Measurements from ENCODE around the gene AKR1E2. TPM values are rescaled to one million over a fixed set of nuclear protein-coding genes. Genes with fewer than 3 reads are reported as not detected.

Gene AKR1E2
- total RNA-seq, 1 experiment from 2014 or later: 0.36 TPM

DNA sequence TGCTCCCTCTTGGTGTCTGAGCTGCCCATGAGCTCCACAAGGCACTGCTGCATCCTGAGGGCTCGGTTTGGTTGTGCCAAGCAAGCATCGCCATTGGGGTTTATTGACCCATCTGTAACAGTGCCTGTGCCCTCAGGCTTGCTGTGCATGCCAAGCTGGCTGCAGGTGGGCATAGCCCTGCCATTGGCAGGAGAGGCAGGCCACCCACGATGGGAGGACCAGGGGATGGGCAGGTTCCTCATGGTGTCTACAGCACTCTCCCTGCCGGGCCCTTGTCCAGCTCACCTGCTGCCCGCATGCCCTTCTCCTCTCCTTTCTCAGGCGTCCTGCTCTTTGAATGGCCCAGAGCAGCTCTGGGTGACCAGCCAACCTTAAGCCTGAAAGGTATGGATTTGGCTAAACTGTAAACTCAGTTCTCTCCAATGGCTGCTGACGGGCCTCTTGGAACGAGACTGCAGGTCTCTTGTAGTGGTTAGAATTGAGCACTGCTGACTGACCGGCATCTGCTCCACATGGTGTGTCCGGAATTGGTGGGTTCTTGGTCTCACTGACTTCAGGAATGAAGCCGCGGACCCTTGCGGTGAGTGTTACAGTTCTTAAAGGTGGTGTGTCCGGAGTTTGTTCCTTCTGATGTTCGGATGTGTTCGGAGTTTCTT is 17.6 kb downstream of the AKR1E2 start:
- Histone ChIP-seq H3K27me3 (ENCODE audit: low read length) (no peaks in the 10 kb centered on the region), H3K27ac (ENCODE audit: low read length) (no peak overlapping the region), H3K4me1 (ENCODE audit: insufficient read depth, low read length) (peaks cover 11% of the 10 kb centered on the region; the same call in 1 of the 2 replicates), H3F3A (ENCODE audit: low read length, unreplicated experiment) (no peaks in the 10 kb centered on the region), H4K20me1 (ENCODE audit: low read length) (no peaks in the 10 kb centered on the region), H3K4me3 (ENCODE audit: low read length) (no peak overlapping the region), H2AFZ (ENCODE audit: low read length) (no peak overlapping the region), H3K9me2 (replicated peaks; ENCODE audit: low read length) (no peaks in the 10 kb centered on the region), H3K9me3 (ENCODE audit: low read length) (no peaks in the 10 kb centered on the region), H3K79me2 (ENCODE audit: low read length) (no peaks in the 10 kb centered on the region), H3K9ac (ENCODE audit: low read length) (no peak overlapping the region), H3K36me3 (ENCODE audit: low read depth, low read length) (no peaks in the 10 kb centered on the region), H3K4me2 (ENCODE audit: low read length) (no peak overlapping the region)
- DNase-seq (no peak), ATAC-seq (no peak)
- no TSS peak for BruUV-seq (replicated peaks)
- CTCF ChIA-PET: no interaction called here
- intact Hi-C loops (cut with micrococcal nuclease): no loop called here
- POLR2A ChIA-PET (ENCODE audit: unreplicated experiment): no interaction called here
- TF ChIP-seq, protein P1, sequence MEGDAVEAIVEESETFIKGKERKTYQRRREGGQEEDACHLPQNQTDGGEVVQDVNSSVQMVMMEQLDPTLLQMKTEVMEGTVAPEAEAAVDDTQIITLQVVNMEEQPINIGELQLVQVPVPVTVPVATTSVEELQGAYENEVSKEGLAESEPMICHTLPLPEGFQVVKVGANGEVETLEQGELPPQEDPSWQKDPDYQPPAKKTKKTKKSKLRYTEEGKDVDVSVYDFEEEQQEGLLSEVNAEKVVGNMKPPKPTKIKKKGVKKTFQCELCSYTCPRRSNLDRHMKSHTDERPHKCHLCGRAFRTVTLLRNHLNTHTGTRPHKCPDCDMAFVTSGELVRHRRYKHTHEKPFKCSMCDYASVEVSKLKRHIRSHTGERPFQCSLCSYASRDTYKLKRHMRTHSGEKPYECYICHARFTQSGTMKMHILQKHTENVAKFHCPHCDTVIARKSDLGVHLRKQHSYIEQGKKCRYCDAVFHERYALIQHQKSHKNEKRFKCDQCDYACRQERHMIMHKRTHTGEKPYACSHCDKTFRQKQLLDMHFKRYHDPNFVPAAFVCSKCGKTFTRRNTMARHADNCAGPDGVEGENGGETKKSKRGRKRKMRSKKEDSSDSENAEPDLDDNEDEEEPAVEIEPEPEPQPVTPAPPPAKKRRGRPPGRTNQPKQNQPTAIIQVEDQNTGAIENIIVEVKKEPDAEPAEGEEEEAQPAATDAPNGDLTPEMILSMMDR (conservative IDR thresholded peaks at IDR 0.05; ENCODE audit: low read depth, low read length): no peak
- TF ChIP-seq EZH2phosphoT487 (IDR thresholded peaks at IDR 0.05; ENCODE audit: borderline replicate concordance, low read length) (no peak), EZH2 (IDR thresholded peaks at IDR 0.05; ENCODE audit: low read length, unreplicated experiment) (no peak)

DNA sequence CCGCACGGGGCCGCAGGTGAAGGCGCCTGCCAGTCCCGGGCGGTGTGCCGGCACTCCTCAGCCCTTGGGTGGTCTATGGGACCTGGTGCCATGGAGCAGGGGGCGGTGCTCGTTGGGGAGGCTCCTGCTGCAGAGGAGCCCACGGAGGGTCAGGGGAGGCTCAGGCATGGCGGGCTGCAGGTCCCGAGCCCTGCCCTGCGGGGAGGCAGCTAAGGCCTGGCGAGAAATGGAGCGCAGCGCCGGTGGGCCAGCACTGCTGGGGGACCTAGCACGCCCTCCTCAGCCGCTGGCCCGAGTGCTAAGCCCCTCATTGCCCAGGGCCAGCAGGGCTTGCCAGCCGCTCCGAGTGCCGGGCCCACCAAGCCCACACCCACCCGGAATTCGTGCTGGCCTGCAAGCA is 18.9 kb downstream of the AKR1E2 start:
- Histone ChIP-seq H3K9me3 (ENCODE audit: low read length) (no peaks in the 10 kb centered on the region), H3K9me2 (replicated peaks; ENCODE audit: low read length) (no peaks in the 10 kb centered on the region), H3K79me2 (ENCODE audit: low read length) (no peaks in the 10 kb centered on the region), H3K27me3 (ENCODE audit: low read length) (no peaks in the 10 kb centered on the region), H4K20me1 (ENCODE audit: low read length) (no peaks in the 10 kb centered on the region), H3F3A (ENCODE audit: low read length, unreplicated experiment) (no peaks in the 10 kb centered on the region), H3K4me1 (ENCODE audit: insufficient read depth, low read length) (peaks cover 11% of the 10 kb centered on the region; the same call in 1 of the 2 replicates), H3K4me2 (ENCODE audit: low read length) (no peak overlapping the region), H3K9ac (ENCODE audit: low read length) (no peak overlapping the region), H3K27ac (ENCODE audit: low read length) (no peak overlapping the region), H3K4me3 (ENCODE audit: low read length) (no peak overlapping the region), H2AFZ (ENCODE audit: low read length) (no peak overlapping the region), H3K36me3 (ENCODE audit: low read depth, low read length) (no peaks in the 10 kb centered on the region)
- no peak for DNase-seq
- ChIA-PET CTCF (no interaction called here), POLR2A (ENCODE audit: unreplicated experiment) (no interaction called here)
- intact Hi-C loops (cut with micrococcal nuclease): loop anchor here (5.0 kb wide), 1 partner anchor 537 kb away; no protein-coding TSS in a partner anchor
- TF ChIP-seq EZH2phosphoT487 (IDR thresholded peaks at IDR 0.05; ENCODE audit: borderline replicate concordance, low read length): no peak
- TF ChIP-seq, protein P1 (conservative IDR thresholded peaks at IDR 0.05; ENCODE audit: low read depth, low read length): no peak
- no peak for TF ChIP-seq EZH2 (IDR thresholded peaks at IDR 0.05; ENCODE audit: low read length, unreplicated experiment)
- no TSS peak for BruUV-seq (replicated peaks)
- no peak for ATAC-seq

DNA sequence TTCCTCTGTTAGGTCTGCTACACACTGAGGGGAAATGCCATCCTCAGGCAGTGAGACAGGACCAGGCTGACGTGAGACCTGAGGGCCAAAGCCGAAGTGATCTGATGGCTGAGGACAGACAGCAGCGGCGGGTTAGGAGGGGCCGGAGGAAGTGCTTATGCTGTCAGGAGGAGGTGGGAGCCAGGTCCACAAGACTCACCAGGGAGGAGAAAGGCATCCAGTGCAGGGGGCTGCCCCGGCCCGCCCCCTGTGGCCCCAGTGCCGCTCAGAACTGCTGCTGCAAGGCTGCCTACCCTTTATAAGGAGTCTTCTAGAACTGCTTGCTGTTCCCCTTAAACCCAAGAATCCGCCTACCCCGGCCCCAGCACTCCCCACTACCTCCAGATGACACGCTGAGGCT is 19.8 kb downstream of the AKR1E2 start:
- Histone ChIP-seq H3K9ac (ENCODE audit: low read length) (no peak overlapping the region), H2AFZ (ENCODE audit: low read length) (no peak overlapping the region), H3K4me3 (ENCODE audit: low read length) (no peak overlapping the region), H3K79me2 (ENCODE audit: low read length) (no peaks in the 10 kb centered on the region), H4K20me1 (ENCODE audit: low read length) (no peaks in the 10 kb centered on the region), H3K9me3 (ENCODE audit: low read length) (no peaks in the 10 kb centered on the region), H3F3A (ENCODE audit: low read length, unreplicated experiment) (no peaks in the 10 kb centered on the region), H3K4me2 (ENCODE audit: low read length) (no peak overlapping the region), H3K4me1 (ENCODE audit: insufficient read depth, low read length) (peaks cover 11% of the 10 kb centered on the region; the same call in 1 of the 2 replicates), H3K9me2 (replicated peaks; ENCODE audit: low read length) (no peaks in the 10 kb centered on the region), H3K36me3 (ENCODE audit: low read depth, low read length) (no peaks in the 10 kb centered on the region), H3K27me3 (ENCODE audit: low read length) (no peaks in the 10 kb centered on the region), H3K27ac (ENCODE audit: low read length) (no peak overlapping the region)
- TF ChIP-seq EZH2phosphoT487 (IDR thresholded peaks at IDR 0.05; ENCODE audit: borderline replicate concordance, low read length) (no peak), EZH2 (IDR thresholded peaks at IDR 0.05; ENCODE audit: low read length, unreplicated experiment) (no peak)
- POLR2A ChIA-PET (ENCODE audit: unreplicated experiment): no interaction called here
- CTCF ChIA-PET: no interaction called here
- no peak for DNase-seq
- no TSS peak for BruUV-seq (replicated peaks)
- ATAC-seq: no peak
- intact Hi-C loops (cut with micrococcal nuclease): loop anchor here (5.0 kb wide), 1 partner anchor 537 kb away; no protein-coding TSS in a partner anchor

All from PC-3 (cell line).